Left lung (tissue), 10 donors: ENCODE measurements around the gene PPP1R15A. TPM values are rescaled to one million over a fixed set of nuclear protein-coding genes. Genes with fewer than 3 reads are reported as not detected.
"Not testable (repeated sequence)": the region's sequence is repeated elsewhere in the genome, so short reads cannot be mapped to it uniquely, and the experiment has no call there.

ENCODE experiments used
- ATAC-seq: fragments of 200-7000 bp; cut with Tn5 transposase; one replicate; pipeline ENCODE4 v1.9.1; 2020; ENCODE audit warnings: moderate library complexity
- DNase-seq, 4 donors: peaks; one replicate each; pipeline ENCODE4 v3.0.0-alpha.2; 2013 to 2020
- H3K27ac ChIP-seq, 2 donors: fragments of 200-600 bp; sonication (generic) in 1 of 2; one replicate each; pipeline versions ENCODE4 v1.5.0 to v1.8.0; 2020 to 2021
- H3K27me3 ChIP-seq, 2 donors: fragments of 200-600 bp; sonication (generic) in 1 of 2; one replicate each; pipeline versions ENCODE4 v1.5.0 to v1.8.0; 2020 to 2021
- H3K36me3 ChIP-seq, 2 donors: fragments of 200-600 bp; sonication (generic) in 1 of 2; one replicate each; pipeline versions ENCODE4 v1.5.0 to v1.8.0; 2020 to 2021
- H3K4me1 ChIP-seq, 2 donors: fragments of 200-600 bp; one replicate each; pipeline ENCODE4 v1.8.0; 2021
- H3K4me3 ChIP-seq, 2 donors: fragments of 200-600 bp; sonication (generic) in 1 of 2; one replicate each; pipeline versions ENCODE4 v1.5.0 to v1.8.0; 2020 to 2021; ENCODE audit warnings: mild to moderate bottlenecking in 1 of 2
- H3K9me3 ChIP-seq, 2 donors: fragments of 200-600 bp; sonication (generic) in 1 of 2; one replicate each; pipeline versions ENCODE4 v1.5.0 to v1.8.0; 2020 to 2021
- intact Hi-C, 2 donors: fragments of 100-400 bp; cut with DNase I; formaldehyde crosslinking; loops; one replicate each; pipeline versions ENCODE4 v1.11.2 to v1.14.2; 2022
- polyA plus RNA-seq, 6 donors: library from polyadenylated mRNA; unstranded; fragments of 120-200 nt; gene quantifications; one replicate each; pipeline ENCODE4 v1.2.1, GENCODE V29; 2013; ENCODE audit not compliant: insufficient read length in 6 of 6
- total RNA-seq, 2 donors: library from RNA; stranded (reverse); fragmentation: NEBNext Ultra II Directional; extraction: Animal tissue kit (Norgen Biotek cat#: 25700); gene quantifications; one replicate each; pipeline ENCODE4 v1.2.1, GENCODE V29; 2021
- TF ChIP-seq, protein P1 (sequence below), 2 donors: fragments of 200-600 bp; sonication (generic) in 1 of 2; IDR thresholded peaks; one replicate each; pipeline versions ENCODE4 v1.5.0 to v1.8.0; 2021; ENCODE audit warnings: antibody characterized with exemption in 2 of 2
- donor health status: DM: no; HTN: yes; CAD: no.
- donor health status: DM: no; HTN: no; CAD: no.

PPP1R15A gene
- total and polyA plus RNA-seq, 8 donors, result 36.3 to 110 (median 67.6) TPM

DNA sequence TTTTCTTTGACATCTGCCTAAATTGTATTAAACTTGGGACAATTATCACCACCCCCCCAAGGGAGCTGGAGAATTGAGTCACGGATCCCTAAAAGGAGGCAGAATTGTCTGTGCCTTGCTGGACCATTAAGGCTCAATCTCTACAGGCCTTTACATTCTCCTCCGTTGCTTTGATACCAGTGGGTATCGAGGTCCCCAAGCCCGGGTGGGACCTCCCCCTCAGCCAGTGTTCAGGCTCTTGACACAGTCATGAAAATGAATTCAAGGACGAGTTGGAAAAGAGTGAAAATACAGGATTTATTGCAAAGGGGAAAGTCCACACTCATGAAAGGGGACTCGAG is 5.6 kb downstream of the PPP1R15A start:
- H3K4me3 ChIP-seq, result no peak overlapping the region
- peaks cover 0 to 64% of the 10 kb centered on the region in 2 donors for H3K36me3 ChIP-seq
- TF ChIP-seq, protein P1, sequence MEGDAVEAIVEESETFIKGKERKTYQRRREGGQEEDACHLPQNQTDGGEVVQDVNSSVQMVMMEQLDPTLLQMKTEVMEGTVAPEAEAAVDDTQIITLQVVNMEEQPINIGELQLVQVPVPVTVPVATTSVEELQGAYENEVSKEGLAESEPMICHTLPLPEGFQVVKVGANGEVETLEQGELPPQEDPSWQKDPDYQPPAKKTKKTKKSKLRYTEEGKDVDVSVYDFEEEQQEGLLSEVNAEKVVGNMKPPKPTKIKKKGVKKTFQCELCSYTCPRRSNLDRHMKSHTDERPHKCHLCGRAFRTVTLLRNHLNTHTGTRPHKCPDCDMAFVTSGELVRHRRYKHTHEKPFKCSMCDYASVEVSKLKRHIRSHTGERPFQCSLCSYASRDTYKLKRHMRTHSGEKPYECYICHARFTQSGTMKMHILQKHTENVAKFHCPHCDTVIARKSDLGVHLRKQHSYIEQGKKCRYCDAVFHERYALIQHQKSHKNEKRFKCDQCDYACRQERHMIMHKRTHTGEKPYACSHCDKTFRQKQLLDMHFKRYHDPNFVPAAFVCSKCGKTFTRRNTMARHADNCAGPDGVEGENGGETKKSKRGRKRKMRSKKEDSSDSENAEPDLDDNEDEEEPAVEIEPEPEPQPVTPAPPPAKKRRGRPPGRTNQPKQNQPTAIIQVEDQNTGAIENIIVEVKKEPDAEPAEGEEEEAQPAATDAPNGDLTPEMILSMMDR (IDR thresholded peaks at IDR 0.05), result no peak
- intact Hi-C loops, result no loop called here
- H3K4me1 ChIP-seq, result peaks cover 22 to 70% of the 10 kb centered on the region in 2 donors
- H3K27me3 ChIP-seq, result no peaks in the 10 kb centered on the region
- ATAC-seq (no peak), DNase-seq (no peak)
- H3K9me3 ChIP-seq, result no peaks in the 10 kb centered on the region
- H3K27ac ChIP-seq, result peak overlapping the region in 1 of 2 donors; percentile 99

DNA sequence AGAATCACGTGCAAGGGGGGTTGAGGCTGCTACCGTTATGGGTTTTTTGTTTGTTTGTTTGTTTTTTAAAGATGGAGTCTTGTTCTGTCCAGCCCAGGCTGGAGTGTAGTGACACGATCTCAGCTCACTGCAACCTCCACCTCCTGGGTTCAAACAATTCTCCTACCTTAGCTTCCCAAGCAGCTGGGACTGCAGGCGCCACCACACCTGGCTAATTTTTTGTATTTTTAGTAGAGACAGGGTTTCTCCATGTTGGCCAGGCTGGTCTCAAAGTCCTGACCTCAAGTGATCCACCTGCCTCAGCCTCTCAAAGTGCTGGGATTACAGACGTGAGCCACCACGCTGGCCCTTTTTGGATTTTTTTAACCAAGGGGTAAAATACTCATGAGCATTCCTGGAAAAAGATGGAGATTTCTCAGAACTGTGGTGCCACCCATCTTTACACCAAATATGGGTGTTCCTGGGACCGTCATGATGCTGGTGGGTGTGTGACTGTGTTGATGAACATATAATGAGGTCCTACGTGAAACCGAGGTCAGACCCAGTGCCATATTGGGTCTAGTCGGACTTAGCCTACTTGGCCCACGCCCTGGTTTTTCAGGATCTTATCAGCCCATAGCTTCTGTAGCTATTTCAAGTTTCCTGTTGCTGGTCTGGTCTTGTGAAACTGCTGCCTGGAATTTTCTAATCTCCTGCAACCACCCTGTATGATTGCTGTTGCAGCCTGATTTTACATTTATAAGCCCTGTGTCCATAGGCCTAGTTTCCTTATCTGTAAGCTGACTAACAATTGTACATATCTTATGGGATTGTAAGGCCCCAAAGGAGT is 6.2 kb downstream of the PPP1R15A start:
- intact Hi-C loops, result no loop called here
- peaks cover 0 to 60% of the 10 kb centered on the region in 2 donors for H3K36me3 ChIP-seq

DNA sequence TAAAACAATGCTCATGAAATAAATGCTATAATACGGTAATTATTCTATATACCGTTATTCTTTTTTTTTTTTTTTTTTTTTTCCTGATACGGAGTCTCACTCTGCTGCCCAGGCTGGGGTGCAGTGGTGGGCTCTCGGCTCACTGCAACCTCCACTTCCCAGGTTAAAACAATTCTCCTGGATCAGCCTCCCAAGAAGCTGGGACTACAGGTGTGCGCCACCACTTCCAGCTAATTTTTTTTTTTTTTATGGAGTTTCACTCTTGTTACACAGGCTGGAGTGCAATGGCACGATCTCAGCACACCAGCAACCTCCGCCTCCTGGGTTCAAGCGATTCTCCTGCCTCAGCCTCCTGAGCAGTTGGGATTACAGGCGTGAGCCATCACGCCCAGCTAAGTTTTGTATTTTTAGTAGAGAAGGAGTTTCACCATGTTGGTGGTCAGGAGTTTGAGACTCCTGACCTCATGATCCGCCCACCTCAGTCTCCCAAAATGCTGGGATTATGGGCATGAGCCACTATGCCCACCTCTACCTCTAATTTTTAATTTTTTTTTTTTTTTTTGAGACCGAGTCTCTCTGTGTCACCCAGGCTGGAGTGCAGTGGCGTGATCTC is 6.9 kb downstream of the PPP1R15A start:
- H3K4me1 ChIP-seq, result peaks cover 16 to 61% of the 10 kb centered on the region in 2 donors
- no peak for DNase-seq
- intact Hi-C loops, result no loop called here
- peak overlapping the region; percentile 44 to 99 for H3K27ac ChIP-seq
- no peak overlapping the region for H3K4me3 ChIP-seq
- TF ChIP-seq, protein P1 (IDR thresholded peaks at IDR 0.05), result no peak
- peaks cover 0 to 53% of the 10 kb centered on the region in 2 donors for H3K36me3 ChIP-seq
- no peaks in the 10 kb centered on the region for H3K27me3 ChIP-seq
- H3K9me3 ChIP-seq, result no peaks in the 10 kb centered on the region
- ATAC-seq, result no peak

More for the DNA sequence above, 6.2 kb downstream of the PPP1R15A start:
- Histone ChIP-seq H3K27me3 (no peaks in the 10 kb centered on the region), H3K27ac (peak overlapping the region; percentile 44 to 99), H3K4me1 (peaks cover 22 to 68% of the 10 kb centered on the region in 2 donors), H3K4me3 (no peak overlapping the region), H3K9me3 (no peaks in the 10 kb centered on the region)
- peak in 1 of 4 donors; percentile 45 for DNase-seq
- TF ChIP-seq, protein P1 (IDR thresholded peaks at IDR 0.05), result no peak
- peak; percentile 2 for ATAC-seq

DNA sequence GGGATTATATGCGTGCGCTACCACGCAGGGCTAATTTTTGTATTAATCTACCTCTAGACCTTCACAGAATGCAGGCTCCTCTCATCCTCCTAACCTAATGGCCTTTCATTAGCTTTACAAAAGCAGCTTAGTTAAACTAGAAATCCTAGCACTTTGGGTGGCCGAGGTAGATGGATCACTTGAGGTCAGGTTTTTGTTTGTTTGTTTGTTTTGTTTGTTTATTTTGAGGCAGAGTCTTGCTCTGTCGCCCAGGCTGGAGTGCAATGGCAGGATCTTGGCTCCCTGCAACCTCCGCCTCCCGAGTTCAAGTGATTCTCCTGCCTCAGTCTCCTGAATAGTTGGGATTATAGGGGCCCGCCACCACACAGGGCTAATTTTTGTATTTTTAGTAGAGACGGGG is 7.5 kb downstream of the PPP1R15A start:
- Histone ChIP-seq H3K4me1 (peaks cover 15 to 55% of the 10 kb centered on the region in 2 donors), H3K36me3 (peaks cover 0 to 48% of the 10 kb centered on the region in 2 donors), H3K27ac (peak overlapping the region in 1 of 2 donors; percentile 99)
- ATAC-seq, H3K27me3 ChIP-seq, H3K9me3 ChIP-seq, DNase-seq, intact Hi-C loops, H3K4me3 ChIP-seq: not testable (repeated sequence)

DNA sequence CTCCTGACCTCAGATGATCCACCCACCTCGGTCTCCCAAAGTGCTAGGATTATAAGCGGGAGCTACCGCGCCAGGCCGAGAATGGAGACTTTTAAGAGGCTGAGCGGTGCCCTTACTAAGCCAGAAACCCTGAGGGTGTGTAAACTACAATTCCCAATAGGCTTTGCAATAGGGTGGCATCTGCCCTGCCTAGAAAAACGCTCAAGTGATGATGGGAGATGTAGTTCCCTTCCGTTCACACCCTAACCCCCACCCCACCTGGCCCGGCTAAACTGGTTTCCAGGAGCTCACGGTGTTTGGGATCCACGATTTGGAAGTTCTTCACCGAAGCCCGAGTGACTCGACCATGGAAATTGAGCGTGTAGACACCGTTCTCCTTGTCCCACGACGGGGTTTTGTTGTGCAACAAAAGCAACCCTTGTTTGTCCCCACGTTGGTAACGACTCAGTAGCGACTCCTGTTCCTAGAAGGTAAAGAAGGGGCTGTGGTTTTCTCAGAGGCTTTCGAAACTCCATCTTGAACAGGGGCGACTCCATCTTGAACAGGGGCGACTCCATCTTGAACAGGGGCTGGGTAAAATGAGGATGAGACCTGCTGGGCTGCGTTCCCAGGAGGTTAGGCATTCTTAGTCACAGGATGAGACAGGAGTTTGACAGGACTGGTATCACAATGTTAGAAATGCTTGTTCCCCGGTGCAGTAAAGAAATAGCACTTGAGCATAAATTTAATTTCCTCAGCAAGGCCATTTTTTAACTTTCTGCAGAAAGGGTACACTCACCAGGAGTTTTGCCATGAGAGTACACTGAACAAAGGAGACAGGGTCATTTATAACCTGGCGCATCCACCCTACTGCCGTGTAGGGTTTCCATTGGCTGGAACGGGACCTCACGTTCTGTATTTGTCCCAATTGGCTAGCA is 9.8 kb downstream of the PPP1R15A start:
- H3K27ac ChIP-seq, result peak overlapping the region in 1 of 2 donors; percentile 20
- H3K4me1 ChIP-seq, result peaks cover 0 to 35% of the 10 kb centered on the region in 2 donors
- TF ChIP-seq, protein P1 (IDR thresholded peaks at IDR 0.05), result no peak
- H3K27me3 ChIP-seq, result no peaks in the 10 kb centered on the region
- DNase-seq, result no peak
- no peaks in the 10 kb centered on the region for H3K9me3 ChIP-seq
- H3K4me3 ChIP-seq, result no peak overlapping the region
- ATAC-seq, result peak; percentile 57
- intact Hi-C loops, result no loop called here
- peaks cover 0 to 24% of the 10 kb centered on the region in 2 donors for H3K36me3 ChIP-seq
